Measurements from ENCODE around the gene NOL4L.

Gene NOL4L

GRCh38 chr20:32438331-32438858 is 146.7 kb downstream of the NOL4L start:
- H3K9ac ChIP-seq (ENCODE audit: low read depth, low read length) = no peak overlapping the region
- no peak overlapping the region for H3K4me3 ChIP-seq (ENCODE audit: low read length)
- 0 out of 2 replicates have a peak, but pooled peaks cover 5% of the 10 kb centered on the region for H3K4me1 ChIP-seq (ENCODE audit: insufficient read depth, low read length)
- no peaks in the 10 kb centered on the region for H3K9me3 ChIP-seq (ENCODE audit: insufficient read depth, low read depth, low read length)
- H3K27me3 ChIP-seq (ENCODE audit: insufficient read depth, low read length) = no peaks in the 10 kb centered on the region
- H3K36me3 ChIP-seq (ENCODE audit: insufficient read depth, low read length) = peaks cover 39% of the 10 kb centered on the region
- no peak overlapping the region for H3K27ac ChIP-seq (ENCODE audit: low read depth, low read length)
- WGBS = 95% methylated on average over 8 of the region's 8 CpGs

GRCh38 chr20:32437391-32438074 is 147.6 kb downstream of the NOL4L start:
- H3K9ac ChIP-seq (ENCODE audit: low read depth, low read length) = no peak overlapping the region
- 83% methylated on average over 5 of the region's 5 CpGs for WGBS
- 0 out of 2 replicates have a peak, but pooled peaks cover 5% of the 10 kb centered on the region for H3K4me1 ChIP-seq (ENCODE audit: insufficient read depth, low read length)
- no peak overlapping the region for H3K4me3 ChIP-seq (ENCODE audit: low read length)
- H3K9me3 ChIP-seq (ENCODE audit: insufficient read depth, low read depth, low read length) = no peaks in the 10 kb centered on the region
- H3K27ac ChIP-seq (ENCODE audit: low read depth, low read length) = no peak overlapping the region
- H3K36me3 ChIP-seq (ENCODE audit: insufficient read depth, low read length) = peaks cover 47% of the 10 kb centered on the region
- H3K27me3 ChIP-seq (ENCODE audit: insufficient read depth, low read length) = no peaks in the 10 kb centered on the region

DNA sequence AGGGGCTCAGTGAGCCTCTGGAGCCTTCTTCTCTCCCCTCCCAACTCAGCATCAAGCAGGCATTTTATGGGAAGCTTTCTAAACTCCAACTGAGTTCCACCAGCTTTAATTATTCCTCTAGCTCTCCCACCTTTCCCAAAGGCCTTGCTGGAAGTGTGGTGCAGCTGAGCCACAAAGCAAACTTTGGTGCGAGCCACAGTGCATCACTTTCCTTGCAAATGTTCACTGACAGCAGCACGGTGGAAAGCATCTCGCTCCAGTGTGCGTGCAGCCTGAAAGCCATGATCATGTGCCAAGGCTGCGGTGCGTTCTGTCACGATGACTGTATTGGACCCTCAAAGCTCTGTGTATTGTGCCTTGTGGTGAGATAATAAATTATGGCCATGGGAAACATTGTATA is 148.2 kb downstream of the NOL4L start:
- 96% methylated on average over 7 of the region's 7 CpGs for WGBS
- H3K36me3 ChIP-seq (ENCODE audit: insufficient read depth, low read length) = peaks cover 53% of the 10 kb centered on the region
- no peak overlapping the region for H3K4me3 ChIP-seq (ENCODE audit: low read length)
- H3K9ac ChIP-seq (ENCODE audit: low read depth, low read length) = no peak overlapping the region
- H3K4me1 ChIP-seq (ENCODE audit: insufficient read depth, low read length) = 0 out of 2 replicates have a peak, but pooled peaks cover 5% of the 10 kb centered on the region
- H3K9me3 ChIP-seq (ENCODE audit: insufficient read depth, low read depth, low read length) = no peaks in the 10 kb centered on the region
- no peaks in the 10 kb centered on the region for H3K27me3 ChIP-seq (ENCODE audit: insufficient read depth, low read length)
- H3K27ac ChIP-seq (ENCODE audit: low read depth, low read length) = no peak overlapping the region

DNA sequence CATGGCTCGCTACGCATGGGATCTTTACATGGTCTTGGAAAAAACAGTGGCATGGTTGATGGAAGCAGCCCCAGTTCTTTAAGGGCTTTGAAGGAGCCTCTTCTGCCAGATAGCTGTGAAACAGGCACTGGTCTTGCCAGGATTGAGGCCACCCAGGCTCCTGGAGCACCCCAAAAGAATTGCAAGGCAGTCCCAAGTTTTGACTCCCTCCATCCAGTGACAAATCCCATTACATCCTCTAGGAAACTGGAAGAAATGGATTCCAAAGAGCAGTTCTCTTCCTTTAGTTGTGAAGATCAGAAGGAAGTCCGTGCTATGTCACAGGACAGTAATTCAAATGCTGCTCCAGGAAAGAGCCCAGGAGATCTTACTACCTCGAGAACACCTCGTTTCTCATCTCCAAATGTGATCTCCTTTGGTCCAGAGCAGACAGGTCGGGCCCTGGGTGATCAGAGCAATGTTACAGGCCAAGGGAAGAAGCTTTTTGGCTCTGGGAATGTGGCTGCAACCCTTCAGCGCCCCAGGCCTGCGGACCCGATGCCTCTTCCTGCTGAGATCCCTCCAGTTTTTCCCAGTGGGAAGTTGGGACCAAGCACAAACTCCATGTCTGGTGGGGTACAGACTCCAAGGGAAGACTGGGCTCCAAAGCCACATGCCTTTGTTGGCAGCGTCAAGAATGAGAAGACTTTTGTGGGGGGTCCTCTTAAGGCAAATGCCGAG is 148.8 kb downstream of the NOL4L start:
- H3K27me3 ChIP-seq (ENCODE audit: insufficient read depth, low read length) = no peaks in the 10 kb centered on the region
- H3K27ac ChIP-seq (ENCODE audit: low read depth, low read length) = no peak overlapping the region
- WGBS = 95% methylated on average over 11 of the region's 11 CpGs
- H3K9me3 ChIP-seq (ENCODE audit: insufficient read depth, low read depth, low read length) = no peaks in the 10 kb centered on the region
- H3K4me1 ChIP-seq (ENCODE audit: insufficient read depth, low read length) = no peaks in the 10 kb centered on the region
- H3K9ac ChIP-seq (ENCODE audit: low read depth, low read length) = no peak overlapping the region
- H3K36me3 ChIP-seq (ENCODE audit: insufficient read depth, low read length) = peaks cover 59% of the 10 kb centered on the region
- no peak overlapping the region for H3K4me3 ChIP-seq (ENCODE audit: low read length)

DNA sequence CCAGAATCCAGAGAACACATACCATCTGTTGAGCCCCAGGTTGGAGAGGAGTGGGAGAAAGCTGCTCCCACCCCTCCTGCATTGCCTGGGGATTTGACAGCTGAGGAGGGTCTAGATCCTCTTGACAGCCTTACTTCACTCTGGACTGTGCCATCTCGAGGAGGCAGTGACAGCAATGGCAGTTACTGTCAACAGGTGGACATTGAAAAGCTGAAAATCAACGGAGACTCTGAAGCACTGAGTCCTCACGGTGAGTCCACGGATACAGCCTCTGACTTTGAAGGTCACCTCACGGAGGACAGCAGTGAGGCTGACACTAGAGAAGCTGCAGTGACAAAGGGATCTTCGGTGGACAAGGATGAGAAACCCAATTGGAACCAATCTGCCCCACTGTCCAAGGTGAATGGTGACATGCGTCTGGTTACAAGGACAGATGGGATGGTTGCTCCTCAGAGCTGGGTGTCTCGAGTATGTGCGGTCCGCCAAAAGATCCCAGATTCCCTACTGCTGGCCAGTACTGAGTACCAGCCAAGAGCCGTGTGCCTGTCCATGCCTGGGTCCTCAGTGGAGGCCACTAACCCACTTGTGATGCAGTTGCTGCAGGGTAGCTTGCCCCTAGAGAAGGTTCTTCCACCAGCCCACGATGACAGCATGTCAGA is 149.6 kb downstream of the NOL4L start:
- H3K9me3 ChIP-seq (ENCODE audit: insufficient read depth, low read depth, low read length) = no peaks in the 10 kb centered on the region
- no peak overlapping the region for H3K9ac ChIP-seq (ENCODE audit: low read depth, low read length)
- WGBS = 94% methylated on average over 12 of the region's 12 CpGs
- no peaks in the 10 kb centered on the region for H3K4me1 ChIP-seq (ENCODE audit: insufficient read depth, low read length)
- H3K36me3 ChIP-seq (ENCODE audit: insufficient read depth, low read length) = peaks cover 66% of the 10 kb centered on the region
- no peak overlapping the region for H3K27ac ChIP-seq (ENCODE audit: low read depth, low read length)
- H3K4me3 ChIP-seq (ENCODE audit: low read length) = no peak overlapping the region
- H3K27me3 ChIP-seq (ENCODE audit: insufficient read depth, low read length) = no peaks in the 10 kb centered on the region

GRCh38 chr20:32434434-32434833 is 150.7 kb downstream of the NOL4L start:
- Histone ChIP-seq H3K4me1 (ENCODE audit: insufficient read depth, low read length) (no peaks in the 10 kb centered on the region), H3K4me3 (ENCODE audit: low read length) (no peak overlapping the region), H3K36me3 (ENCODE audit: insufficient read depth, low read length) (peaks cover 76% of the 10 kb centered on the region), H3K9me3 (ENCODE audit: insufficient read depth, low read depth, low read length) (no peaks in the 10 kb centered on the region), H3K9ac (ENCODE audit: low read depth, low read length) (no peak overlapping the region), H3K27ac (ENCODE audit: low read depth, low read length) (no peak overlapping the region), H3K27me3 (ENCODE audit: insufficient read depth, low read length) (no peaks in the 10 kb centered on the region)
- 95% methylated on average over 19 of the region's 19 CpGs for WGBS

GRCh38 chr20:32433311-32434021 is 151.7 kb downstream of the NOL4L start:
- peaks cover 81% of the 10 kb centered on the region for H3K36me3 ChIP-seq (ENCODE audit: insufficient read depth, low read length)
- H3K4me1 ChIP-seq (ENCODE audit: insufficient read depth, low read length) = no peaks in the 10 kb centered on the region
- no peak overlapping the region for H3K4me3 ChIP-seq (ENCODE audit: low read length)
- 91% methylated on average over 20 of the region's 20 CpGs for WGBS
- H3K27ac ChIP-seq (ENCODE audit: low read depth, low read length) = no peak overlapping the region
- no peak overlapping the region for H3K9ac ChIP-seq (ENCODE audit: low read depth, low read length)
- no peaks in the 10 kb centered on the region for H3K27me3 ChIP-seq (ENCODE audit: insufficient read depth, low read length)
- no peaks in the 10 kb centered on the region for H3K9me3 ChIP-seq (ENCODE audit: insufficient read depth, low read depth, low read length)

DNA sequence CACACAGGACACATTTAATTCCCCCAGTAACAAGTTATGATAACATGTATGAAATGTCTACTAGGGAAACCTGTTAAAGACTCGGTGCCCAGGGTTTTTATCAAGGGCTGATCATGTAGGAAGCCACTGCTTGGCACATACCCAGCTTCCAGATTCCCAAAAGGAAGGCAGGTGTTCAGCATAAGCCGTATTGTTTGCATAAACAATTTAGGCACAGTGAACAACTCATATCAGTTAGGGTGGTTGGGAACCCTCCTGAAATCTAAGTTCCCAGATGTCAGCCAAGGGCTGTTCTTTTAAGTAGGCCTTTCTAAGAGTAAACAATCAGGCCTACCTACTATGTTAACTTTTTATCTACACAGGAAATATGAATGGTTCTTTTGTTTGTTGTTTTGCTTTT is 152.9 kb downstream of the NOL4L start:
- Histone ChIP-seq H3K9me3 (ENCODE audit: insufficient read depth, low read depth, low read length) (no peaks in the 10 kb centered on the region), H3K4me3 (ENCODE audit: low read length) (no peak overlapping the region), H3K9ac (ENCODE audit: low read depth, low read length) (no peak overlapping the region), H3K4me1 (ENCODE audit: insufficient read depth, low read length) (no peaks in the 10 kb centered on the region), H3K27me3 (ENCODE audit: insufficient read depth, low read length) (no peaks in the 10 kb centered on the region), H3K36me3 (ENCODE audit: insufficient read depth, low read length) (peaks cover 82% of the 10 kb centered on the region), H3K27ac (ENCODE audit: low read depth, low read length) (no peak overlapping the region)
- WGBS = 98% methylated on average over 2 of the region's 2 CpGs

GRCh38 chr20:32431457-32431856 is 153.7 kb downstream of the NOL4L start:
- peaks cover 82% of the 10 kb centered on the region for H3K36me3 ChIP-seq (ENCODE audit: insufficient read depth, low read length)
- H3K27ac ChIP-seq (ENCODE audit: low read depth, low read length) = no peak overlapping the region
- H3K27me3 ChIP-seq (ENCODE audit: insufficient read depth, low read length) = no peaks in the 10 kb centered on the region
- no peaks in the 10 kb centered on the region for H3K9me3 ChIP-seq (ENCODE audit: insufficient read depth, low read depth, low read length)
- H3K4me1 ChIP-seq (ENCODE audit: insufficient read depth, low read length) = no peaks in the 10 kb centered on the region
- H3K4me3 ChIP-seq (ENCODE audit: low read length) = no peak overlapping the region
- no peak overlapping the region for H3K9ac ChIP-seq (ENCODE audit: low read depth, low read length)
- 95% methylated on average over 12 of the region's 12 CpGs for WGBS

DNA sequence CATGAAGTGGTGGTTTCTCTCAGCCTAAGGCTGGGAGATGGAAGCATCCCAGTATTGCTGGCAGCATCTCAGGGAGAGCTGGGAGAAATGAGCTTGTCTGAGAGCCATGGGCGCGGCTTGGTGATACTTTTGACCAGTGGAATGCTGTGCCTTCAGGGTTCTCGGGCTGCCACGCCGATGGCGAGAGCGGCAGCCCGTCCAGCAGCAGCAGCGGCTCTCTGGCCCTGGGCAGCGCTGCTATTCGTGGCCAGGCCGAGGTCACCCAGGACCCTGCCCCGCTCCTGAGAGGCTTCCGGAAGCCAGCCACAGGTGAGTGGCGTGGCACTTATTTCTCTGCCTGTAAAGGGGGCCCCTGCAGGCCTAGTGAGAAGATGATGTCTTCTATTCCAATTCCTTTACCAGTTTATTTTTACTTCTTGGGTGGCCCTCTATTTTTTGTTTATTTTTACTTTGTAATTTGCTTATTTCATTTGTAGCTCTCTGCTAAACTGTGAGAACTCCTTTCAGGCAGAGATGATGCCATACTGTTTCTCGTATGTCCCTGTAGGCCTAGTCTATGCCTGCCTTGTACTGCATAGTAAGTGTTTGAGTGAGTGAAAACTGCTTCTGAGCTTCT is 155.3 kb downstream of the NOL4L start:
- Histone ChIP-seq H3K9ac (ENCODE audit: low read depth, low read length) (no peak overlapping the region), H3K36me3 (ENCODE audit: insufficient read depth, low read length) (peaks cover 67% of the 10 kb centered on the region)

More for the DNA sequence above, 155.3 kb downstream of the NOL4L start:
- Histone ChIP-seq H3K9me3 (ENCODE audit: insufficient read depth, low read depth, low read length) (no peaks in the 10 kb centered on the region), H3K4me1 (ENCODE audit: insufficient read depth, low read length) (no peaks in the 10 kb centered on the region), H3K27ac (ENCODE audit: low read depth, low read length) (no peak overlapping the region), H3K4me3 (ENCODE audit: low read length) (no peak overlapping the region), H3K27me3 (ENCODE audit: insufficient read depth, low read length) (no peaks in the 10 kb centered on the region)
- WGBS = 94% methylated on average over 16 of the region's 16 CpGs

Data from HUES64 (cell line).